ENCODE results near the gene MRPS10.

DNA sequence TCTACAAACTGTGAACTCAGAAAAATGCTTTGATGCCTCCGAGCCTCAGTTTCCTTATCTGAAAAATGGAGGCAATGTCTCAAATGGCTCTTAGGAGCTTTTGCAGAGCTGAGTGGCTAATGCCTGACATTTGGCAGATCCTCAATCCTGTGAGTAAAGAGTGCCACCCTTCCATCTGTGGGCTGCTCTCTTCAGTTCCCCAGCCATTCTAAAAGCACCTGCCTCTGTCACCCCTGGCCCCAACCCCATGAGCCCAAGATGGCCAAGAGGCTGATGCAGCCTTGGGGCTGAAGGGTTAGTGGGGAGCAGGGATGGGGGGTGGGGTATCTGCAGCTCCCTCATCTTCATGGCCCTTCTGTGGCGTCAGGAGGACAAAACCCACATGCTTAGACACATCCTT lies 59.0 kb downstream of the MRPS10 start:
- TF ChIP-seq, protein P1, sequence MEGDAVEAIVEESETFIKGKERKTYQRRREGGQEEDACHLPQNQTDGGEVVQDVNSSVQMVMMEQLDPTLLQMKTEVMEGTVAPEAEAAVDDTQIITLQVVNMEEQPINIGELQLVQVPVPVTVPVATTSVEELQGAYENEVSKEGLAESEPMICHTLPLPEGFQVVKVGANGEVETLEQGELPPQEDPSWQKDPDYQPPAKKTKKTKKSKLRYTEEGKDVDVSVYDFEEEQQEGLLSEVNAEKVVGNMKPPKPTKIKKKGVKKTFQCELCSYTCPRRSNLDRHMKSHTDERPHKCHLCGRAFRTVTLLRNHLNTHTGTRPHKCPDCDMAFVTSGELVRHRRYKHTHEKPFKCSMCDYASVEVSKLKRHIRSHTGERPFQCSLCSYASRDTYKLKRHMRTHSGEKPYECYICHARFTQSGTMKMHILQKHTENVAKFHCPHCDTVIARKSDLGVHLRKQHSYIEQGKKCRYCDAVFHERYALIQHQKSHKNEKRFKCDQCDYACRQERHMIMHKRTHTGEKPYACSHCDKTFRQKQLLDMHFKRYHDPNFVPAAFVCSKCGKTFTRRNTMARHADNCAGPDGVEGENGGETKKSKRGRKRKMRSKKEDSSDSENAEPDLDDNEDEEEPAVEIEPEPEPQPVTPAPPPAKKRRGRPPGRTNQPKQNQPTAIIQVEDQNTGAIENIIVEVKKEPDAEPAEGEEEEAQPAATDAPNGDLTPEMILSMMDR (IDR thresholded peaks at IDR 0.05), result no peak
- TF ChIP-seq POLR2AphosphoS5 (IDR thresholded peaks at IDR 0.05), result no peak
- no peak for TF ChIP-seq EP300 (IDR thresholded peaks at IDR 0.05)
- no peak for TF ChIP-seq POLR2A (IDR thresholded peaks at IDR 0.05)

All from stomach (tissue), 4 donors.